Stimulated activated CD4-positive, alpha-beta T cell treated with anti-CD3 and anti-CD28 coated beads, Interleukin-1b, Interleukin-23, amount 100 ng/mL, for 1 hour (primary cell): ENCODE measurements around the gene FZR1.

Experiments used
- DNase-seq, 2 donors: peaks; one replicate each; pipeline ENCODE4 v3.0.0-alpha.2; 2020; ENCODE audit warnings: low read depth in 2 of 2

Gene FZR1

DNA sequence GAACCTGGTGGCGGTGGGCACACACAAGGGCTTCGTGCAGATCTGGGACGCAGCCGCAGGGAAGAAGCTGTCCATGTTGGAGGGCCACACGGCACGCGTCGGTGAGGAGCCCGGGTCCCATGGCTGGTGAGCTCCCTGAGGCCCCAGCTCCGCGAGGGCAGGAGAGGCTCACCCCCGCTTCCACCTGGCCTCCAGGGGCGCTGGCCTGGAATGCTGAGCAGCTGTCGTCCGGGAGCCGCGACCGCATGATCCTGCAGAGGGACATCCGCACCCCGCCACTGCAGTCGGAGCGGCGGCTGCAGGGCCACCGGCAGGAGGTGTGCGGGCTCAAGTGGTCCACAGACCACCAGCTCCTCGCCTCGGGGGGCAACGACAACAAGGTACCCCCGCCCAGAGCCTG is 25.6 kb downstream of the FZR1 start:
- DNase-seq, result no peak

- no peak for DNase-seq
Observed at GRCh38 chr19:3532154-3532786, 26.2 kb downstream of the FZR1 start.

GRCh38 chr19:3533033-3533432 is 26.9 kb downstream of the FZR1 start:
- DNase-seq, result no peak

DNA sequence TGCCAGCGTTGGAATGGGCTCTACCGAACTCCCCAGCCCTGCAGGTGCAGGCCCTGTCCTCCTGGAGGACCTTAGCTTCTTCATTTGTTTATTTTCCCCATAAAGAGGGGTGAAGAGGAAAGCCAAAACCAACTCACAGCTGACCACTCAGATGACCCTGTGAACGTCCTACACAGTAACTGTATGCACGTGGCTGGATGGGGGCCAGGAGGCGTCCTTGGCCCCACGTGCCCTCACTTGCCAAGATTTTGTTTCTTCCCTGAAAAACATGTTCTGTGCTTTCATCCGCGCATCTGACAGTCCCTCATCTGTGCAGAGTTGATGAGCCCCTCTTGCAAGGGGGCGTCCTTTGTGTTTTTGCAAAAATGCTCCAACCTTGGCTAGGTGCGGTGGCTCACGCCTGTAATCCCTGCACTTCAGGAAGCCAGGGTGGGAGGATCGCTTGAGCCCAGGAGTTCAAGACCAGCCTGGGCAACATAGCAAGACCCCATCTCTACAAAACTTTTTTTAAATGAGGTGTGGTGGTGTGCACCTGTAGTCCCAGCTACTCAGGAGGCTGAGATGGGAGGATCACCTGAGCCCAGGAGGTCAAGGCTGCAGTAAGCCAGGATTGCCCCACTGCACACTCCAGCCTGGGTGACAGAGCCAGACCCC is 27.6 kb downstream of the FZR1 start:
- DNase-seq, result no peak

DNA sequence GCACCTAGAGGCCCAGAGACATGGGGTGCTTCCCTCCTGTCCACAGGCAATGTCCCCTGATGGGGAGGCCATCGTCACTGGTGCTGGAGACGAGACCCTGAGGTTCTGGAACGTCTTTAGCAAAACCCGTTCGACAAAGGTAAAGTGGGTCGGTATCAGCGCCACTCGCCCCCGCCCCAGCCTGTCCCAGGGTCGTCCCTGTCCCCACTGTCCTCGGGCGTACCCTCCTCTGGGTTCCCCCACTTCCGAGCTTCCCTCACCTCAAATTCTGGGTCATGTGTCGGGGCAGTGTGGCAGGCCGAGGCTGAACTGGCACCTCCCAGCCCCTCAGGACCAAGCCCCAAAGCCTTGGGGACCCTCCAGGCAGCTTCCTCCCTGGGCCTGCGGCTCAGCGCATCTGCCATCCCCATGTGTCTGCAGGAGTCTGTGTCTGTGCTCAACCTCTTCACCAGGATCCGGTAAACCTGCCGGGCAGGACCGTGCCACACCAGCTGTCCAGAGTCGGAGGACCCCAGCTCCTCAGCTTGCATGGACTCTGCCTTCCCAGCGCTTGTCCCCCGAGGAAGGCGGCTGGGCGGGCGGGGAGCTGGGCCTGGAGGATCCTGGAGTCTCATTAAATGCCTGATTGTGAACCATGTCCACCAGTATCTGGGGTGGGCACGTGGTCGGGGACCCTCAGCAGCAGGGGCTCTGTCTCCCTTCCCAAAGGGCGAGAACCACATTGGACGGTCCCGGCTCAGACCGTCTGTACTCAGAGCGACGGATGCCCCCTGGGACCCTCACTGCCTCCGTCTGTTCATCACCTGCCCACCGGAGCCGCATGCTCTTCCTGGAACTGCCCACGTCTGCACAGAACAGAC is 28.5 kb downstream of the FZR1 start:
- no peak for DNase-seq

DNA sequence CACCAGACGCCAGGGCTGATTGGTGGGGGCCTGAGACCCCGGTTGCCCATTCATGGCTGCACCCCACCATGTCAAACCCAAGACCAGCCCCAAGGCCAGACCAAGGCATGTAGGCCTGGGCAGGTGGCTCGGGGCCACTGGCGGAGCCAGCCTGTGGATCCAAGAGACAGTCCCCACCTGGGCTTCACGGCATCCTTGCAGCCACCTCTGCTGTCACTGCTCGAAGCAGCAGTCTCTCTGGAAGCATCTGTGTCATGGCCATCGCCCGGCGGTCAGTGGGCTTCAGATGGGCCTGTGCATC is 29.1 kb downstream of the FZR1 start:
- DNase-seq, result no peak

GRCh38 chr19:3535563-3535965 is 29.5 kb downstream of the FZR1 start:
- no peak for DNase-seq

DNA sequence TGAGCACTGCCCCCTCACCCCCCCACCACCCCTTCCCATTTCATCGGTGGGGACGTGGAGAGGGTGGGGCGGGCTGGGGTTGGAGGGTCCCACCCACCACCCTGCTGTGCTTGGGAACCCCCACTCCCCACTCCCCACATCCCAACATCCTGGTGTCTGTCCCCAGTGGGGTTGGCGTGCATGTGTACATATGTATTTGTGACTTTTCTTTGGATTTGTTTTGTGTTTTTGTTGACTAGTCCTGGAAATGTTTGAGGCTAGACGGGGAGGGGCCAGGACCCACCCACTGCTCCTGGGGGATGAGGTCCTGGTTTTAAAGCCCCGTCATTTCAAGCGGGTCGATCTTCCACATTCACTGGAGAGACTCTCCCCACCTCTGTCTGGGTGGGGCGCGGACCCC is 29.9 kb downstream of the FZR1 start:
- DNase-seq, result no peak

DNA sequence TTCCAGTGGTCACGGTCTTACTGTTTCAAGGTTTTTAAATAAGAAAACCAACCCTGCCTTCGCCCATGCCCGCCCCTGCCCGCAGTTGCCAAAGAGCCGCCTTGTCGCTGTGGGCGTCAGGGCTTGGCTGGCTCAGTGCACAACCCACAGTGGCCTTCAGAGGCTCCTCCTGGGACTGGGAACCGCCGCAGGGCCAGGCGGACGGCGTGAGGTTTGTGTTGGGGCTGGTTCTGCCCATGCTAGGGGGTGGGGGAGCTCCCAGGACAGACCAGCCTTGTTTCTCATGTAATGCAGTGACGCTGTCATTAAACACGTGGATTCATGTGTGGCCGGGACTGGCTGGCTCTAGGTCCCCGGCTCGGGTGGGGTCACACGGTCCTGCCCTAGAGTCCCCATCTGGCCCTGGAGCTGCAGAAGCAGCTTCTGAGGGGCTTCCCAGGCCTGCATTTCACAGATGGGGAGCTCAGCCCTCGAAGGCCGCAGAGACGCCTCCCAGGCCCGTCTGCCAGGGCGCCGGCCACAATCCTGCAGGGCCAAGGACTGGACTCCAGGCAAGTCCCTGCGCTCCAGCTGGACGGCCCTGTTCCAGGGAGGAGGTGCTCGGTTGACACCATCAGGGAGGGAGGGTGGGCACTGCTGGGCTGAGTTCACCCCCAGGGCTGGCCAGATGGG is 30.5 kb downstream of the FZR1 start:
- no peak for DNase-seq

- DNase-seq, result no peak
Observed at GRCh38 chr19:3537101-3537437, 31.0 kb downstream of the FZR1 start.

DNA sequence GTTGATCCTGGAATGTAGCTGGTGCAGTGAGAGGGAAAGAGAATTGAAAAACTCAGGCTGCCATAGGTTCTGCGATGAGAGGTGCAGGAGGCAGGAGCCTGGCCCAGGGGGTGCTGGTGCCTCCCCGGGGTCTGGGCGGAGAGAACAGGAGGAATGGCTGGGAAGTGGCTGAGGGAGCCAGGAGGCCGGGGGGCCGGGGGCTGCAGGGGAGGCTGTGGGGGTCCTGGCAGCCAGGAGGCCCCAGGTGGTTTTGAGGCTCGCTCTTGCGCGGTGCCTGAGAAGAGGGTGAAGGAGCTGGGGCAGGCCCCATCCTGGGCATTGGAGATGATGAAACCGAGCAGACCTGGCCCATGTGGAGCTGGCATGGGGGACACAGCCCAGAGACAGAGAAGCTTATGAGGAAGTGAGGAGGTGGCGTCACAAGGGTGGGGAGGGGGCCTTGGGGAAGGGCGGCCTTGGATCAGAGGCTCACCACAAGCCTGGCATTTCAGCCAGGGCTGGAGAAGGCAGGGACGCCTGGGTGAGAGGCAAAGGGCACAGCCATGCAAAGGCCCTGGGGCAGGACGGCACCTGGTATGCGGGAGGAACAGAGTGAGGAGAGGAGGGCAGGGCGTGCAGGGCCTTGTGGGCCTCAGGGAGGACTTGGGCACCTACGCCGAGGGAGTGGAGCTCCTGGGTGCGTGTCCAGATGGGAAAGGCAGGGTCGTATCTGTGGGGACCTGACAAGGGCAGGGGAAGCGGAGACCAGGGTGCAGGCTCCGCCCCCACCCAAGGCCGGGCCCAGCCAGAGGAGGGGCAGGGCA is 31.5 kb downstream of the FZR1 start:
- DNase-seq, result no peak

DNA sequence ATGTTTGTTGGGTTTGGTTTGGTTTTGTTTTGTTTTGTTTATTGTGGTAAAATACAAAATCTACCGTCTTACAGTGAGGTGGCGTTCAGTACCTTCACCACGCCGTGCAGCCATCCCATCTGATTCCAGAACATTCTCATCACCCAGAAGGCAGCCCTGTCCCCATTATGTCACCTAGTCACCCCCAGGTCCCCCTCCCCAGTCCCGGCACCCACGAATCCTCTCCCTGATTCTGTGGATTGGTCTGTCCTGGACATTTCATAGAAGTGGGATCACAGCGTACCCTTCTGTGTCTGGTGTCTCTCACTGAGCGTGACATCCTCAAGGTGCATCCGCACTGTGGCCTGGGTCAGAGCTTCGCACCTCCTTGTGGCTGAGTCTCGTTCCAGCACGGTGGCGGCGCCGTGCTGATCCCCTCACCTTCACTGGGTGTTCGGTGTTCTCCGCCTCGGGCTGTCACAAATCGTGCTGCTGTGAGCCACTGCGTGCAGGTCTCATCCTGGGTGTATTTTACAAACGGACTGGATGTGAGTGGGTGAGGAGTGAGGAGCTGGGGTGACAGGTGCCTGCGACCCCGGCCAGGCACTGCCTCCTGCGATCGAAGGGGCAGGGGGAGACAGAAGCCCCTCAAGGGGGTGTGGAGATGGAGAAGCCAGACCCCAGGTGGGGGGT is 32.3 kb downstream of the FZR1 start:
- DNase-seq, result no peak

DNA sequence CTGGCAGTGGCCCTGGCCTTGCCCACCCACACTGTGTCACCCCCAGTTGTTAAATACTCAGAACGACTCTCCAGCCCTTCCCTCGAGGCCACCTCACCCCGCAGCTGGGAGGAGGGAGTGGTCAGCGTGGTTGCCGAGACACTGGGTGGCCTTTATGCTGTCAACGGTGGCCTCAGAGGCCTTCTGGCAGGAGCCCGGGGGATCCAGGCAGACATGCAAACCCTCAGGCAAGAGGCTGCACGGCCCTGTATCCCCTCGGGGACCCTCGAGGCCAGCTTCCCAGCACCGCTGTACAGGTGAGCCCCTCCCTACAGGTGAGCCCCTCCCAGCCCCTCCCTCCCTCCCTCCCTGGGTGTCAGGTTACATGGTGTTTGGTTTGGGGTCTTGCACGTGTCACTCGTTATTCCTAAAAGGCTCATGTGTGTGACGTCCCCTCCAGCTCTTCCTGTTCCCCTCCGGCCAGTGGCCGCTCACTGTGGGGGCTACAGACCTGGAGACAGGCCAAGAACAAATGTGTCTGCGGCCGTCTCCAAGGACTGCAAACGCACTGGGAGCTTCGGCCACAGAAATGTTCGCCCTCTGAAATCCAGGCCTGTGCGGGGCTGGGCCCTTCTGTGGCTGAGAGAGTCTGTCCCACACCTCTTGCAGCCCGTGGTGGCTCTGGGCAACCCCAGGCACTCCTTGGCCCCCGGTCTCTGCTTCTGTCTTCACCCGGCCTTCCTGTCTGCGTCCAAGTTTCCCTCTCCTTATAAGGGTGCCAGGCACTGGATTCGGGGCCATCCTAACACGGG is 33.0 kb downstream of the FZR1 start, which contains the start of gene TEKTIP1:
TEKTIP1 (plus strand) TSS at position 210 of the 791 bp plus-strand sequence; CDS start at position 214, 4 bp downstream.
- no peak for DNase-seq

GRCh38 chr19:3539756-3540118 is 33.6 kb downstream of the FZR1 start:
- DNase-seq, result no peak

- DNase-seq, result no peak
Observed at GRCh38 chr19:3543150-3544057, 37.3 kb downstream of the FZR1 start.

DNA sequence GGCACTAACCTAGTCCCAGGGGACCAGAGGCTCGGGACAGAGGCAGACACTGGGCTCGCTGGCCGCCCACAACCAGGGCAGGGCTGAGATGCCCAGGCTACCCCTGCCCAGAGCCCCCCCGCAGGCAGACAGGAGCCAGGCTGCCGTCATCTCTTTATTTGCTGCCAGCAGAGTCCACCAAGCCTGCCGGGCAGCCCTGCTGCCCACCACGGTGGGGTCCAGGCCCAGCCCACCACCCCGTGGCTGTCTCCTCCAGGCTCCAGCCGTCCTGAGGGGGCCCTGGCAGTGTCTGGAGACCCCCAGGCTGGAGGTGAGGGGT is 37.9 kb downstream of the FZR1 start:
- no peak for DNase-seq

DNA sequence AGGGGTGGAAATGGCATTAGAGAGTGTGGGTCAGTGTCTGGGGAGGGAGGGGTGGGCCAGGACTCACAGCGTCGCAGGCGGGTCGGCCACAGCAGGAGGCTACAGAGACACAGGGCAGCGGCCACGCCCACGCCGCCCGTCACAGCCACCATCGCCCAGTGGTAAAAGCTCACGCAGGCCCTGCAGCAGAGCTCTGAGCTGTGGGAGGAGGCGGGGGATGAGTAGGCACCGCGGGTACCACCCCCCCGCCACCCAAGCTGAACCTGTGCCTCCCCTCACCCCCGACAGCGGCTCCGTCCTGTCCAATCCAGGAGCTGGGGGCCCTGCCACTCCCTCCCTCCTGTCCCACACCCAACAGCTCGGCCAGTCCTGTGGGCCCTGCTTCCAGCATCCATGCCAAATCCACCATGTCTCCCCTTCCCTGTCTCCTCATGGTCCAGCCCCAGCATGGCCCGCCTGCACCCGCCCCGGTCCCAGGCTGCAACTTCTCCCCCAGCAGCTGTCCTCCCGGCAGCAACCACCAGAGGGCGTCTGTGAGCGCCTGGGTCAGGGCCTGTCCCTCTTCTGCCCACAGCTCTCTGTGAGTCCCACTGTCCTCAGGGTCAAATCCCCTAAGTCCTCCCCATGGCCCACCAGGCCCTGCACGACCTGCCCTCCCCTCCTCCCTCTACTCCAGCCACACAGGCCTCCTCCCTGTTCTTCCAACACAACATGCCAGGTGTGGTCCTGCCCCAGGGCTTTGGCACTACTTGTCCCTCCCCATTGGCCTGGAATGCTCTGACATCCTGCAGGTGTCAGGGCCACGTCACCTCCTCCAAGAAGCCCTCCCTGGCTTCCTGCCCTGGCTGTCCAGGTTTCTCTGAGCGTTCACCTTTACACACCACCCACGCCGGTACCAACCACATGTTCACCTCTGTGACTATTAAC is 38.9 kb downstream of the FZR1 start:
- peak; percentile 51 to 69 for DNase-seq

DNA sequence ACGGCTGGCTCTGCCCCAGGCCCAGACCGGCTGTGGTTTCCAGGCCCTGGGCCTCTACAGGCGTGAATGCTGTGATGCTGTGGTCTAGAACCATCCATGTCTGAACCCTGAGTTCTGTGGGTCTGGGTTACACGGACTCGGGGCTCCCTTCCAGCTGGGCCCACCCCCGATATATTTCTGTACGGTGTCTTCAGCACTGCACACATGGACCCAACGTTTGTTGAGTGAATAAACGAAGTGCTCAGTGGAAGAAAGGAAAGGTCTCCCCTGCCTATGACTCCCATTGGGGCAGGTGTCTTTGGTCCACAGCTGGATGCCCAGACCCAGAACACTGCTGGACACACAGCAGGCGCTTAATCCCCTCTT is 39.5 kb downstream of the FZR1 start:
- DNase-seq, result no peak
